Measurements from ENCODE around the gene MEX3C.

The MEX3C gene

GRCh38 chr18:51170664-51171063 lies 26.8 kb downstream of the MEX3C start:
- no peak for TF ChIP-seq CTCF (IDR thresholded peaks at IDR 0.05; ENCODE audit: control extremely low read depth, extremely low read depth, low read depth, missing control alignments)
- DNase-seq (ENCODE audit: extremely low spot score) = no peak
- ChIA-PET POLR2A (no interaction called here), CTCF (interaction anchor here (1.0 kb wide), 1 partner anchor 13 kb away, joined by 3 read pairs; no protein-coding TSS in a partner anchor)

- CTCF ChIA-PET = interaction anchor here (1.7 to 2.6 kb wide), 3 partner anchors 10 to 14 kb away, joined by 4 to 11 read pairs (median 5); no protein-coding TSS in a partner anchor
- DNase-seq (ENCODE audit: extremely low spot score) = no peak
- no peak for TF ChIP-seq CTCF (IDR thresholded peaks at IDR 0.05; ENCODE audit: control extremely low read depth, extremely low read depth, low read depth, missing control alignments)
- POLR2A ChIA-PET = no interaction called here
Observed at GRCh38 chr18:51169731-51170130, 27.8 kb downstream of the MEX3C start.

- ChIA-PET CTCF (interaction anchor here (1.2 to 2.6 kb wide), 4 partner anchors 9 to 14 kb away, joined by 4 to 11 read pairs (median 5); no protein-coding TSS in a partner anchor), POLR2A (no interaction called here)
- no peak for DNase-seq (ENCODE audit: extremely low spot score)
- TF ChIP-seq CTCF (IDR thresholded peaks at IDR 0.05; ENCODE audit: control extremely low read depth, extremely low read depth, low read depth, missing control alignments) = no peak
Observed at GRCh38 chr18:51168960-51169662, 28.4 kb downstream of the MEX3C start.

GRCh38 chr18:51168026-51168742 lies 29.3 kb downstream of the MEX3C start:
- DNase-seq (ENCODE audit: extremely low spot score) = no peak
- CTCF ChIA-PET = interaction anchor here (1.0 to 2.6 kb wide), 6 partner anchors 9 to 28 kb away, joined by 3 to 11 read pairs (median 5); no protein-coding TSS in a partner anchor
- peak; percentile 13 for TF ChIP-seq CTCF (IDR thresholded peaks at IDR 0.05; ENCODE audit: control extremely low read depth, extremely low read depth, low read depth, missing control alignments)
- POLR2A ChIA-PET = no interaction called here

- no peak for TF ChIP-seq CTCF (IDR thresholded peaks at IDR 0.05; ENCODE audit: control extremely low read depth, extremely low read depth, low read depth, missing control alignments)
- DNase-seq (ENCODE audit: extremely low spot score) = no peak
- CTCF ChIA-PET = interaction anchor here (1.4 kb wide), 1 partner anchor 16 kb away, joined by 3 read pairs; no protein-coding TSS in a partner anchor
- POLR2A ChIA-PET = no interaction called here
Observed at GRCh38 chr18:51165296-51165695, 32.2 kb downstream of the MEX3C start.

- no peak for DNase-seq (ENCODE audit: extremely low spot score)
- CTCF ChIA-PET = interaction anchor here (1.1 to 1.6 kb wide), 5 partner anchors 8 to 54 kb away, joined by 3 to 6 read pairs (median 4); no protein-coding TSS in a partner anchor
- no peak for TF ChIP-seq CTCF (IDR thresholded peaks at IDR 0.05; ENCODE audit: control extremely low read depth, extremely low read depth, low read depth, missing control alignments)
- POLR2A ChIA-PET = no interaction called here
Observed at GRCh38 chr18:51164761-51165281, 32.7 kb downstream of the MEX3C start.
